Naive thymus-derived CD8-positive, alpha-beta T cell (primary cell): ENCODE measurements around the gene CLEC16A. TPM values are rescaled to one million over a fixed set of nuclear protein-coding genes. Genes with fewer than 3 reads are reported as not detected.

Experiments used
- ATAC-seq, 2 donors: fragments of 150-1000 bp; cut with Tn5 transposase in 1 of 2; sonication (Bioruptor Pico), chemical (Tn5 transposase) in 1 of 2; 1 replicate in 1 of 2; 2 replicates in 1 of 2; pipeline ENCODE4 v1.10.0; 2021; ENCODE audit warnings: mild to moderate bottlenecking in 2 of 2, moderate library complexity in 2 of 2
- POLR2A ChIA-PET: fragments of 350-600 bp; sonication (Branson Sonifier 250); formaldehyde crosslinking; loops from one replicate; lab custom pipeline; 2021; ENCODE audit warnings: antibody characterized with exemption; lab: Charles Lee
- DNase-seq, 10 donors: peaks; one replicate each; pipeline versions ENCODE4 v3.0.0 to v3.0.0-alpha.2; 2020 to 2022
- H3K27ac Mint-ChIP-seq, 10 donors: one replicate each; pipeline ENCODE4 v1.8.0; 2020 to 2022; ENCODE audit warnings: mild to moderate bottlenecking in 10 of 10, mixed read lengths in 10 of 10, moderate library complexity in 4 of 10, inconsistent platforms in 1 of 10
- H3K27me3 Mint-ChIP-seq, 5 donors: one replicate each; pipeline ENCODE4 v1.8.0; 2021 to 2022; ENCODE audit warnings: mixed read lengths in 5 of 5
- H3K36me3 Mint-ChIP-seq, 3 donors: one replicate each; pipeline ENCODE4 v1.8.0; 2020 to 2022; ENCODE audit warnings: mixed read lengths in 3 of 3, mild to moderate bottlenecking in 2 of 3, inconsistent platforms in 1 of 3
- H3K4me1 Mint-ChIP-seq, 4 donors: one replicate each; pipeline ENCODE4 v1.8.0; 2021 to 2022; ENCODE audit warnings: mixed read lengths in 4 of 4
- H3K4me3 Mint-ChIP-seq, 10 donors: one replicate each; pipeline ENCODE4 v1.8.0; 2020 to 2022; ENCODE audit warnings: mild to moderate bottlenecking in 10 of 10, mixed read lengths in 10 of 10, moderate library complexity in 6 of 10, inconsistent platforms in 1 of 10
- H3K9me3 Mint-ChIP-seq, 9 donors: one replicate each; pipeline ENCODE4 v1.8.0; 2020 to 2022; ENCODE audit warnings: mixed read lengths in 9 of 9, mild to moderate bottlenecking in 3 of 9, inconsistent platforms in 1 of 9, moderate library complexity in 1 of 9
- polyA plus RNA-seq, 3 donors: library from polyadenylated mRNA; unstranded; fragments of 300-500 nt; fragmentation: Illumina TruSeq; gene quantifications; one replicate each; pipeline ENCODE4 v1.2.3, GENCODE V29; 2021
- total RNA-seq, 8 experiments: library from RNA in 2 of 8; stranded (reverse) in 2 of 8; gene quantifications; one replicate each; pipeline ENCODE4 v1.2.3 and lab custom pipeline; 2021 to 2026

The CLEC16A gene
- total and polyA plus RNA-seq, 5 experiments from 2014 or later: 8.5 to 28.8 (median 19.4) TPM

DNA sequence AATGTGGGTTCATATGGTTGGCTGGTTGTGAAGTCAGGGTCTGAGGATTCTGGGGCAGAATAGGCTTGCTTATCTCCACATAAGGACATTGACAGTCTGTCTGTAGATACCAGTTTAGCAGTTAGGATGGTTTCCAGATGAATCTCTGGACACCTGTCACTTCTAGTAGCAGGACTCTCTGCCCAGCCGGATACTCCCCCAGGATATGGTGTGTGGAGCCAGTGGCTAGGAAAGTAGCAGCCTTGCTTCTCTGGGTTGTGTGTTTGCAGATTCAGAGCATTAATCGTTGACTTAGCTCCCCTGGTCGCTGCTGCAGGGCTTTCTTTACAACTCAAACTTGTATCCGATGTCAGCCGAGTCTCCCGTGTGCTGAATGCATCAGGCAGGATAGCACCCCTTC, 45.2 kb downstream of the CLEC16A start:
- ATAC-seq: no peak
- Mint-ChIP-seq H3K27me3 (no peaks in the 10 kb centered on the region), H3K27ac (peak overlapping the region in 1 of 10 donors; percentile 68), H3K4me1 (peaks cover 28 to 44% (median 34%) of the 10 kb centered on the region in 4 donors), H3K9me3 (no peaks in the 10 kb centered on the region), H3K36me3 (peaks cover 7 to 57% (median 29%) of the 10 kb centered on the region in 3 donors), H3K4me3 (no peak overlapping the region)
- POLR2A ChIA-PET: no interaction called here
- no peak for DNase-seq

DNA sequence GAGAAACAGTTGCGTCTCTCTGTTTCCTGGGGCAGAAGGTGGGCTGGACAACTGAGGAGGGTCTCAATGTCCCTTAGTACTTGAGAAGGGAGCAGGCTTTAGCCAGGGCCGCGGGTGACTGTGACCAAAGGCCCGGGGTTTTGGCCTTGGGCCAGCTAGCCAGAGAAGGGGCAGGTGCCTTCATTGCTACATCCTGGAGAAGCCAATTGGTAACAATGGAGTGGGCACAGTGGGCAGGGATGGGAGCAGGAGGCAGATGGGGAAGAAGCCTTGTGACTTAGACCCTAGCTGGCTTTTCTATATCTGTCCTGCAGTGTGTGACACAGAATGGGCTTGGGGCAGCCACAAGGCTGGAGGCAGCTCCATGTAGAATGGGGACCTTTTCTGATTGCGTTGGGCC, 46.0 kb downstream of the CLEC16A start:
- POLR2A ChIA-PET: no interaction called here
- Mint-ChIP-seq H3K4me3 (no peak overlapping the region), H3K4me1 (peaks cover 30 to 51% (median 34%) of the 10 kb centered on the region in 4 donors), H3K36me3 (peaks cover 7 to 60% (median 30%) of the 10 kb centered on the region in 3 donors), H3K9me3 (no peaks in the 10 kb centered on the region), H3K27ac (peak overlapping the region in 1 of 10 donors; percentile 73), H3K27me3 (no peaks in the 10 kb centered on the region)
- DNase-seq (no peak), ATAC-seq (no peak)

DNA sequence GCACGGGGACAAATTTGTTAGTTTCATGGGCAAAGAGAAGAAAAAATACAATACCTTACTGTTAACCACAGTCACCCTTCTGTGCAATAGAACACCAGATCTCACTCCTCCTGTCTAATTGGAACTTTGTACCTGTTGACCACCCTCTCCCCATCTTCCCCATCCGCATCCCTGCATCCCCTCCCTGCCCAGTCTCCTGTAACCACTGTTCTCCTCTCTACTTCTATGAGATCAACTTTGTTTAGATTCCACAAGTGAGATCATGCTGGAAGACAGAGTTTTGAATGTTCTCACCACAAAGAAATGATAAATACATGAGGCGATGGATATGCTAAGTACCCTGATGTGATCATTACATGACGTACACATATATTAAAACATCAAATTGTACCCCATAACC, 47.7 kb downstream of the CLEC16A start:
- no peak for ATAC-seq
- Mint-ChIP-seq H3K27ac (peak overlapping the region in 1 of 10 donors; percentile 14), H3K9me3 (no peaks in the 10 kb centered on the region), H3K36me3 (peaks cover 7 to 65% (median 36%) of the 10 kb centered on the region in 3 donors), H3K4me3 (no peak overlapping the region), H3K27me3 (no peaks in the 10 kb centered on the region), H3K4me1 (peaks cover 24 to 43% (median 33%) of the 10 kb centered on the region in 4 donors)
- POLR2A ChIA-PET: no interaction called here
- DNase-seq: no peak

DNA sequence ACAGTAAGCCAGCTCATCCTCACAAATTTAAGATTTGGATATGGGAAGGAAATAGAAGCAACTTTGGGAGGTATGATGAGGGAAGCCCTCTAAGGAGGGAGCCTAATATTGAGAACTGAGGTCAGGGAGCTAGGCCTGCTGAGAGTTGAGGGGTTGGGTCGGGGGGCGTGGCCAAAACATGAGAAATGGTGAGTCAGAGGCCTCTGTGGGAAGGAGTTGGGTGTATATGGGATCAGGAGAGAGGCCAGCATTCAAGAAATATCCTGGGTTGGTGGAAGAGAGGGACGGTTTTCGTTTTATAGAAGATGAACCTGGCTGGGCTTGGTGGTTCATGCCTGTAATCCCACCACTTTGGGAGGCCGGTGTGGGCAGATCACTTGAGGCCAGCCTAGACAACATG, 48.4 kb downstream of the CLEC16A start:
- Mint-ChIP-seq H3K9me3 (no peaks in the 10 kb centered on the region), H3K36me3 (peaks cover 7 to 71% (median 36%) of the 10 kb centered on the region in 3 donors), H3K4me3 (no peak overlapping the region), H3K4me1 (peaks cover 17 to 36% (median 26%) of the 10 kb centered on the region in 4 donors), H3K27me3 (no peaks in the 10 kb centered on the region), H3K27ac (peak overlapping the region in 3 of 10 donors; percentile 30 to 48 (median 34))
- no peak for DNase-seq
- POLR2A ChIA-PET: no interaction called here
- ATAC-seq: no peak

DNA sequence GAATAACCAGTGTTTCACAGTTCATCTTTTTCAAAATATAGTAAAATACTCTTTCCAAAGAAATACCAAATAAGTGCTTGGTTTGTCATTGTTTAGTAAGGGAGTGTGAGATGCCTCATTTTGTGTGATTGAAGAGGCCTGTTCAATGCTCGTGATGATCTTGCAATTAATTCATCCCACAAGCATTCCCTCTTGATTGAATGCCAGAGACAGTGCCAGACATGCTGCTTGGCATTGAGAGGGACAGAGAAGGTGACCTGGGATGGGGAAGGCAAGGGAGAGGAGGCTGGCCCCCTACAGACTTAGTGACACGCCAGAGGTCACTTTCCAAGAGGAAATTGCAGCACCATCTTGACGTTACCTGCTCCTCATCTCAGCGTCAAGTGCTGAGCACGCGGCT, 49.3 kb downstream of the CLEC16A start:
- peaks cover 9 to 28% (median 21%) of the 10 kb centered on the region in 4 donors for H3K4me1 Mint-ChIP-seq
- H3K36me3 Mint-ChIP-seq: peaks cover 7 to 79% (median 41%) of the 10 kb centered on the region in 3 donors
- H3K9me3 Mint-ChIP-seq: no peaks in the 10 kb centered on the region
- no peak overlapping the region for H3K4me3 Mint-ChIP-seq
- no peaks in the 10 kb centered on the region for H3K27me3 Mint-ChIP-seq
- DNase-seq (no peak), ATAC-seq (no peak)
- POLR2A ChIA-PET: no interaction called here
- H3K27ac Mint-ChIP-seq: no peak overlapping the region

DNA sequence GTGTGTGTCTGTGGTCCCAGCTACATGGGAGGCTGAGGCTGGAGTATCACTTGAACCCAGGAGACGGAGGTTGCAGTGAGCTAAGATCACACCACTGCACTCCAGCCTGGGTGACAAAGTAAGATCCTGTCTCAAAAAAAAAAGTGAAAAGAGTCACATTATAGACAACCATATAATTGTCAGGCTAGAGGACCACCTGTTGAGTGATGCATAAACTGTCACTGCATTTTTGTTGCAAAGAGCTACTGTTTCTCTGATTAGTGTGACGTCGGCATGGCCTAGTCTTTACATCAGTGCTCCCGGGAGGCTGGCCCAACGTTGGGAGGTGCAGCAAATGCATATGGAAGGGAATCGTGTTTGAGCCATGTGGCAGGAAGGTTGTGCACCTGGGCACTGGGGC, 50.2 kb downstream of the CLEC16A start:
- POLR2A ChIA-PET: no interaction called here
- H3K27ac Mint-ChIP-seq: peak overlapping the region in 1 of 10 donors; percentile 0

DNA sequence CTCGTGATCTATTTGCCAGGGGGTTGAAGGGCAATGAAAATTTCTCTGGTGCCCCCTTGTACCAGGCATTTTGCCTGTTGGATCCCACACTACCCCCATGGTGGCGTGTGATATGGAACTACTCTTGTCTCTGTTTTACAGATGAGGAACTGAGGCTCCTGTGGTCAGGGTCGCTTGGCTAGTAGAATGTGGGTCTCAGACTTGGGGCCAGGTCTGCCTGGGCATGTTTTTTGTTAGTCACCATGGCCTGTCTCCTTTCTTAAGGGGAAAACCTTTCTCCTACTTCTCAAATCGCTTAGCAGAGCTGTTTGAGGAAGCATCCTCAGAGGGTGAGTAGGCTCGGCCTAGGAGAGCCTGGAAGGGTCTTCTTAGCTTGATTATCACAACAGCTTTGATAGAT, 51.2 kb downstream of the CLEC16A start:
- POLR2A ChIA-PET: no interaction called here
- ATAC-seq (no peak), DNase-seq (no peak)
- H3K4me3 Mint-ChIP-seq: no peak overlapping the region
- no peak overlapping the region for H3K27ac Mint-ChIP-seq
- no peaks in the 10 kb centered on the region for H3K9me3 Mint-ChIP-seq
- H3K27me3 Mint-ChIP-seq: no peaks in the 10 kb centered on the region
- peaks cover 2 to 20% (median 17%) of the 10 kb centered on the region in 4 donors for H3K4me1 Mint-ChIP-seq
- H3K36me3 Mint-ChIP-seq: peaks cover 7 to 76% (median 44%) of the 10 kb centered on the region in 3 donors

More for the DNA sequence above, 50.2 kb downstream of the CLEC16A start:
- Mint-ChIP-seq H3K27me3 (no peaks in the 10 kb centered on the region), H3K9me3 (no peaks in the 10 kb centered on the region), H3K4me3 (no peak overlapping the region), H3K4me1 (peaks cover 2 to 20% (median 18%) of the 10 kb centered on the region in 4 donors), H3K36me3 (peaks cover 7 to 75% (median 41%) of the 10 kb centered on the region in 3 donors)
- no peak for DNase-seq
- ATAC-seq: no peak

DNA sequence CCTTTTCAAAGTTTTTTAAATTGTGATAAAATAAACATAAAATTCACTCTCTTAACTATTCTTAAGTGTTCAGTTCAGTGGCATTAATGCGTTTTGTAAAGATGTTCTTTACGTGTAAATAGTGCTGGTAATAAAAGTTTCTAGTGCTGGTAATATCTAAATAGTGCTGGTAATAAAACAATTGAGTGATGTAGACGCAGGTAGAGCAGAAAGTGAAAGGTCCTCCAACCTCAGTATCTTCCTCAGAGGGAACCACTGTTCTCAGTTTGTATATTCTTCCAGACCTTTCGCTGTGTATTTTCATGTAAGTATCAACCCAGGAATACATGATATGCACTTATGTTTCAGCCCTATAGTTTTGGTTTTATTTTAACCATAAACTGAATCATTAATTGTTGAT, 53.1 kb downstream of the CLEC16A start:
- H3K4me1 Mint-ChIP-seq: peaks cover 0 to 15% (median 11%) of the 10 kb centered on the region in 4 donors
- H3K36me3 Mint-ChIP-seq: peaks cover 1 to 70% (median 37%) of the 10 kb centered on the region in 3 donors
- DNase-seq (no peak), ATAC-seq (no peak)
- H3K4me3 Mint-ChIP-seq: no peak overlapping the region
- POLR2A ChIA-PET: no interaction called here
- no peaks in the 10 kb centered on the region for H3K27me3 Mint-ChIP-seq
- H3K27ac Mint-ChIP-seq: peak overlapping the region in 2 of 10 donors; percentile 43 to 53
- H3K9me3 Mint-ChIP-seq: no peaks in the 10 kb centered on the region

DNA sequence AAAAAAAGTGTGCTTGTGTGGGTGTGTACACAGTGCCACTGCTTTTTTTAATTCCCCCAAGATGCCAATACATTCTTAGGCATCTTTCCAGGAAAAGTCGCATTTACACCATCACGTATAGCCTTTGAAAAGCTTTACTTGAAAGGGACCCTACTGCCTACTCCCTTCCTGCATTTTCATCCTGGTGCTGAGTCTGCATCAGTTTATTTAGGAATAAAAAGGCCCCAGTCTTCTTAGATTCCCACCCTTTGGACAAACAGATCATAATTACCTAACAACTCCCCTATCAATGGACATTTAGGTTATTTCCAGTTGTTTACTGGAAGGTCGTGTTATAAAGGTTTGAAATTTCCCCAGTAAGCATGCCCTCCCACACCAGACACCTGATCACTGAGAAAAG, 54.9 kb downstream of the CLEC16A start:
- no peaks in the 10 kb centered on the region for H3K27me3 Mint-ChIP-seq
- no peaks in the 10 kb centered on the region for H3K9me3 Mint-ChIP-seq
- DNase-seq: no peak
- peaks cover 0 to 9% (median 7%) of the 10 kb centered on the region in 4 donors for H3K4me1 Mint-ChIP-seq
- no peak overlapping the region for H3K4me3 Mint-ChIP-seq
- peaks cover 0 to 67% (median 38%) of the 10 kb centered on the region in 3 donors for H3K36me3 Mint-ChIP-seq
- POLR2A ChIA-PET: interaction anchor here (0.6 kb wide), 1 partner anchor 347 kb away, joined by 4 read pairs; no protein-coding TSS in a partner anchor
- no peak overlapping the region for H3K27ac Mint-ChIP-seq
- no peak for ATAC-seq

DNA sequence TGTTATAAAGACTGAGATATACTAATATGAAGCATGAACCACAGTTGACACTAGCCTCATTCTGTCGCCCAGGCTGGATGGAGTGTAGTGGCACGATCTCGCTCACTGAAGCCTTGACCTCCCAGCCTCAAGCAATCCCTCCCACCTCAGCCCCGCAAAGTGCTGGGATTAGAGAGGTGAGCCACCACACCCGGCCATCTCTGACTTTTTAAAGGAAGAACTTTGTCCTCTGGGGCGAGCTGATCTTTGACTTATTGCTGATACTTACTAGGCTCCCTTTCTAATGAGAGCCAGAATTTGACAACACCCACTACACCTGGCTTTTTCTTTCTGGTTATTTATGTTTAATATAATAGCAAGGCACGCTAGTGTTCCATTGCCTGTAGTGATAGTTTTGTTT, 57.2 kb downstream of the CLEC16A start:
- DNase-seq: no peak
- Mint-ChIP-seq H3K4me1 (peaks cover 0 to 5% (median 2%) of the 10 kb centered on the region in 4 donors), H3K9me3 (no peaks in the 10 kb centered on the region), H3K27ac (peak overlapping the region in 2 of 10 donors; percentile 27 to 34), H3K36me3 (peaks cover 0 to 75% (median 29%) of the 10 kb centered on the region in 3 donors), H3K4me3 (no peak overlapping the region), H3K27me3 (no peaks in the 10 kb centered on the region)
- POLR2A ChIA-PET: no interaction called here
- no peak for ATAC-seq

DNA sequence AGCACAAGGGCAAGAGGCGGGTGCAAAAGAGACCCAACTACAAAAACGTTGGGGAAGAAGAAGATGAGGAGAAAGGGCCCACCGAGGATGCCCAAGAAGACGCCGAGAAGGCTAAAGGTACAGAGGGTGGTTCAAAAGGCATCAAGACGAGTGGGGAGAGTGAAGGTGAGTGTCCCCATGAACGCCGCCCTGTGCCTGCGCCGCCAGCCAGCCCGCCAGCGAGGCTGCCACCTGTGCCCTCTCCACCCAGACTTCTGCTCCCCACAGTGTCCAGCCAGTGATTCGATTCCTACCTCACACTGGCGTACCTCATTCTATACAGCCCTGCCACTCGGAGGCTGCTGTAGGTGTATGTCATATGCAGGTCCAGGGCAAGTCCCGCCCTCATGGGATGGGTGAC, 58.8 kb downstream of the CLEC16A start:
- Mint-ChIP-seq H3K27ac (no peak overlapping the region), H3K4me3 (no peak overlapping the region), H3K36me3 (peaks cover 0 to 64% (median 30%) of the 10 kb centered on the region in 3 donors), H3K4me1 (peaks cover 0 to 2% (median 0%) of the 10 kb centered on the region in 4 donors), H3K9me3 (no peaks in the 10 kb centered on the region), H3K27me3 (no peaks in the 10 kb centered on the region)
- ATAC-seq: no peak
- no peak for DNase-seq
- POLR2A ChIA-PET: no interaction called here

DNA sequence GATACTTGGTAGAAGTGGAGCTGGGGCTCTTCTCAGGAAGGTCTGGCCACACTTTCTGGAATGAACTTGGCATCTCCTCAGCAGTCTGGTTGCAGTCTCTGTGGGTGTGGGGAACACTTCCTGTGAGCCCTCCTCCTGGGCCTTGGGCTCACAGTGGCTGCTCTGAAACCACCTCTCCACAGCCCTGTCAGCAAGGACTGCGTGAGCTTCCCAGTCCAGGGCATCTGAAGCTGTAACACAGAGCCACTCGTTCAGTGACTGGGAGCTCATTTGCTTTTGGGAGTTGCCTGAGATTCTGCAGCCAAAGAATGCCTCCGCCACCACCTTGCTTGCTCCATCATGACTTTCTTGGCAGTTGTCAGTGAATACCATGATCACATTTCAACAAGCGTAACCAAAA, 60.0 kb downstream of the CLEC16A start:
- Mint-ChIP-seq H3K27me3 (no peaks in the 10 kb centered on the region), H3K4me1 (no peaks in the 10 kb centered on the region), H3K36me3 (peaks cover 0 to 67% (median 30%) of the 10 kb centered on the region in 3 donors), H3K27ac (peak overlapping the region in 1 of 10 donors; percentile 3), H3K4me3 (no peak overlapping the region), H3K9me3 (no peaks in the 10 kb centered on the region)
- POLR2A ChIA-PET: no interaction called here
- no peak for DNase-seq
- ATAC-seq: no peak

DNA sequence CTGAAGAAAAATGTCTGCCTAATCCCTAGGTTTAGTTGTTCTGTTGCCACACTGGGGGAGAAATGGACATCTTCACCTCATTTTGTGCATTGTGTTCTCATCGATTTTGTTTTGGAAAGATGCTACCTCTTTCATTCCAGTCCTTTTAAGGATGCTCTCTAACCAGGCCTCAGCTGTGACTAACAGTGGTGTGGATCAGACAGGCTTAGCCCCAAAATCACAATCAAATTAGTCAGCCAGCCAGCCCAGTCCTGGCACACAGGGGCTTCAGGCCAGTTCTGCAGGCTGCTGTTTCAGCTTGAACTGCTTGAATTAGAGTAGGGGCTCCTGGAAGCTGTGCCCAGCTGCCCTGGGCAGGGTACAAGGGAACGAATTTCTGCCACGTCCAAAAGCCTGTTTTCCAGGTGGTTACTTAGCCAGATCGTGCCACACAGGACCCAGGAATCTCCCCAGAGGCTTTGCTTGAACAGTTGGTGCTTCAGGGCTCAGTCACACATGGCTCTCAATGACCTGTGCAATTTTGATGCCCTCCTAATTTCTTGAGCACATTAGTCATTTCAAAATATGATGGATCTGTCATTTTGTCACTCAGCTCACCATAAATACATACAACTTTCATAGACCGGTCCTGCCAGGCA, 60.7 kb downstream of the CLEC16A start:
- Mint-ChIP-seq H3K9me3 (no peaks in the 10 kb centered on the region), H3K4me3 (no peak overlapping the region), H3K4me1 (no peaks in the 10 kb centered on the region), H3K27me3 (no peaks in the 10 kb centered on the region), H3K27ac (peak overlapping the region in 1 of 10 donors; percentile 3), H3K36me3 (peaks cover 0 to 65% (median 30%) of the 10 kb centered on the region in 3 donors)
- DNase-seq (no peak), ATAC-seq (no peak)
- POLR2A ChIA-PET: no interaction called here
